Spleen (tissue), 11 donors: ENCODE results near the gene COL4A2. TPM values are rescaled to one million over a fixed set of nuclear protein-coding genes. Genes with fewer than 3 reads are reported as not detected.

Source experiments
- DNase-seq: peaks from one replicate; pipeline ENCODE4 v3.0.0-alpha.2; 2020
- H3K27ac ChIP-seq, 8 donors: fragments of 200-600 bp; sonication (generic) in 7 of 8; 1 replicate in 4 of 8; 2 replicates in 4 of 8; pipeline versions ENCODE4 v1.5.0 to v1.8.0; 2016 to 2021; ENCODE audit warnings: inconsistent platforms in 4 of 8, mild to moderate bottlenecking in 4 of 8, moderate library complexity in 1 of 8
- H3K27me3 ChIP-seq, 7 donors: fragments of 200-600 bp; sonication (generic) in 6 of 7; replicated peaks in 1 of 7; 1 replicate in 4 of 7; 2 replicates in 3 of 7; pipeline versions ENCODE4 v1.5.0 to v1.8.0; 2016 to 2021; ENCODE audit warnings: inconsistent platforms in 3 of 7, mild to moderate bottlenecking in 1 of 7
- H3K36me3 ChIP-seq, 6 donors: fragments of 200-600 bp; sonication (generic) in 5 of 6; 1 replicate in 4 of 6; 2 replicates in 2 of 6; pipeline versions ENCODE4 v1.5.0 to v1.8.0; 2016 to 2021; ENCODE audit warnings: inconsistent platforms in 2 of 6
- H3K4me1 ChIP-seq, 6 donors: fragments of 200-600 bp; sonication (generic) in 5 of 6; 1 replicate in 3 of 6; 2 replicates in 3 of 6; pipeline versions ENCODE4 v1.5.0 to v1.8.0; 2016 to 2021; ENCODE audit warnings: inconsistent platforms in 3 of 6
- H3K4me3 ChIP-seq, 8 donors: fragments of 200-600 bp; sonication (generic) in 7 of 8; 1 replicate in 4 of 8; 2 replicates in 4 of 8; pipeline versions ENCODE4 v1.5.0 to v1.8.0; 2016 to 2021; ENCODE audit warnings: inconsistent platforms in 4 of 8, mild to moderate bottlenecking in 4 of 8, moderate library complexity in 2 of 8
- H3K9me3 ChIP-seq, 8 donors: fragments of 200-600 bp; sonication (generic) in 7 of 8; 1 replicate in 4 of 8; 2 replicates in 4 of 8; pipeline versions ENCODE4 v1.5.0 to v1.8.0; 2016 to 2021; ENCODE audit warnings: inconsistent platforms in 4 of 8
- CTCF ChIP-seq, 11 experiments: fragments of 200-600 bp in 7 of 11; fragments of 450-650 bp in 4 of 11; sonication (generic) in 4 of 11; IDR thresholded peaks in 8 of 11; conservative IDR thresholded peaks in 3 of 11; 1 replicate in 7 of 11; 2 replicates in 4 of 11; pipeline versions ENCODE4 v1.4.0 to v1.8.0; 2016 to 2021; ENCODE audit warnings: antibody characterized with exemption in 11 of 11, inconsistent platforms in 4 of 11, mild to moderate bottlenecking in 1 of 11
- POLR2A ChIP-seq, 3 donors: fragments of 450-650 bp; IDR thresholded peaks; one replicate each; pipeline ENCODE4 v1.5.1; 2017; ENCODE audit warnings: antibody characterized with exemption in 3 of 3, mild to moderate bottlenecking in 1 of 3
- POLR2AphosphoS5 ChIP-seq, 3 donors: sonication (generic); formaldehyde crosslinking; IDR thresholded peaks; one replicate each; pipeline ENCODE4 v1.5.1; 2017; ENCODE audit warnings: antibody characterized with exemption in 3 of 3
- WGBS, 5 donors: extraction: QIAGEN DNeasy Blood & Tissue Kit in 3 of 5; methylation state at CpG; one replicate each; pipeline versions ENCODE4 v1.1.5 to v1.1.7; 2013 to 2018; 5-methylcytosine and 5-hydroxymethylcytosine counted together
- intact Hi-C: fragments of 100-400 bp; cut with DNase I; formaldehyde crosslinking; loops from one replicate; pipeline ENCODE4 v1.15.0; 2023; ENCODE audit warnings: low total_unique reads
- polyA plus RNA-seq, 3 donors: library from polyadenylated mRNA; stranded (reverse); fragments of 200-250 nt; gene quantifications; one replicate each; pipeline ENCODE4 v1.2.1, GENCODE V29; 2013
- total RNA-seq, 7 donors: library from RNA; depleted of rRNA in 3 of 7; stranded (reverse); fragments of >200 nt in 3 of 7; fragmentation: NEBNext Ultra II Directional in 4 of 7; extraction: Animal tissue kit (Norgen Biotek cat#: 25700) in 4 of 7; gene quantifications; one replicate each; pipeline versions ENCODE4 v1.1.0 to v1.2.1, GENCODE V29; 2016 to 2021
- donor health status: healthy with polysubstance abuse.
- donor health status: DM: no; HTN: no; CAD: no; lungs with moderate emphysema.
- donor health status: DM: no; HTN: no; CAD: no.
- donor health status: Bipolar disorder and iron deficiency.
- donor health status: healthy.
- donor health status: DM: no; HTN: no; CAD: no.
- donor health status: DM: yes; HTN: yes; CAD: no.

Gene COL4A2
- total and polyA plus RNA-seq, 10 donors: 52.6 to 712 (median 337) TPM

- peaks cover 0 to 18% (median 0%) of the 10 kb centered on the region in 6 donors for H3K36me3 ChIP-seq
- intact Hi-C loops: no loop called here
- H3K9me3 ChIP-seq: no peaks in the 10 kb centered on the region
- H3K4me3 ChIP-seq: no peak overlapping the region
- no peaks in the 10 kb centered on the region for H3K27me3 ChIP-seq
- H3K4me1 ChIP-seq: peaks cover 0 to 26% (median 8%) of the 10 kb centered on the region in 6 donors
- TF ChIP-seq CTCF (IDR thresholded peaks at IDR 0.05 in 8 of 11, conservative IDR thresholded peaks at IDR 0.05 in 3 of 11) (no peak), POLR2AphosphoS5 (IDR thresholded peaks at IDR 0.05) (no peak), POLR2A (IDR thresholded peaks at IDR 0.05) (no peak)
- no peak for DNase-seq
- no peak overlapping the region for H3K27ac ChIP-seq
- WGBS, 5 donors: 92 to 97% (median 96%) methylated on average over 4 of the region's 4 CpGs
Measured at GRCh38 chr13:110358381-110358780, 51.3 kb downstream of the COL4A2 start.

GRCh38 chr13:110359840-110360301 is 52.8 kb downstream of the COL4A2 start:
- no peak for DNase-seq
- peak overlapping the region in 2 of 8 donors; percentile 53 to 73 for H3K27ac ChIP-seq

GRCh38 chr13:110360598-110360997 is 53.5 kb downstream of the COL4A2 start:
- no peaks in the 10 kb centered on the region for H3K27me3 ChIP-seq
- intact Hi-C loops: no loop called here

More at GRCh38 chr13:110359840-110360301, 52.8 kb downstream of the COL4A2 start:
- Histone ChIP-seq H3K36me3 (peaks cover 0 to 18% (median 0%) of the 10 kb centered on the region in 6 donors), H3K27me3 (no peaks in the 10 kb centered on the region), H3K4me1 (peaks cover 0 to 21% (median 7%) of the 10 kb centered on the region in 6 donors), H3K4me3 (no peak overlapping the region), H3K9me3 (no peaks in the 10 kb centered on the region)
- 73 to 91% (median 82%) methylated on average over 7 of the region's 7 CpGs for WGBS, 5 donors
- no peak for TF ChIP-seq CTCF (IDR thresholded peaks at IDR 0.05 in 8 of 11, conservative IDR thresholded peaks at IDR 0.05 in 3 of 11)
- TF ChIP-seq POLR2A (IDR thresholded peaks at IDR 0.05): no peak
- no peak for TF ChIP-seq POLR2AphosphoS5 (IDR thresholded peaks at IDR 0.05)
- intact Hi-C loops: no loop called here

More at GRCh38 chr13:110360598-110360997, 53.5 kb downstream of the COL4A2 start:
- Histone ChIP-seq H3K4me1 (peaks cover 0 to 21% (median 7%) of the 10 kb centered on the region in 6 donors), H3K9me3 (no peaks in the 10 kb centered on the region), H3K4me3 (no peak overlapping the region), H3K36me3 (peaks cover 0 to 18% (median 0%) of the 10 kb centered on the region in 6 donors), H3K27ac (peak overlapping the region in 3 of 8 donors; percentile 53 to 73 (median 58))
- TF ChIP-seq POLR2AphosphoS5 (IDR thresholded peaks at IDR 0.05) (no peak), POLR2A (IDR thresholded peaks at IDR 0.05) (no peak), CTCF (IDR thresholded peaks at IDR 0.05 in 8 of 11, conservative IDR thresholded peaks at IDR 0.05 in 3 of 11) (no peak)
- 76 to 93% (median 86%) methylated on average over 9 to 11 of the region's 11 CpGs for WGBS, 5 donors
- no peak for DNase-seq
